Adipose tissue (tissue), 3 donors: ENCODE data around the gene NDUFS1. TPM values are rescaled to one million over a fixed set of nuclear protein-coding genes. Genes with fewer than 3 reads are reported as not detected.
"Not testable (repeated sequence)": the region's sequence is repeated elsewhere in the genome, so short reads cannot be mapped to it uniquely, and the experiment has no call there.

ENCODE experiments used
- H3K27ac ChIP-seq: one replicate; pipeline ENCODE4 v1.5.1; 2013; ENCODE audit warnings: low read depth, low read length
- WGBS, 3 donors: extraction: QIAGEN DNeasy Blood & Tissue Kit; methylation state at CpG; one replicate each; pipeline ENCODE4 v1.1.7; 2013; 5-methylcytosine and 5-hydroxymethylcytosine counted together
- polyA plus RNA-seq, 3 donors: library from polyadenylated mRNA; stranded (reverse); fragments of 200-250 nt; gene quantifications; one replicate each; pipeline ENCODE4 v1.2.3, GENCODE V29; 2013
- donor health status: healthy with polysubstance abuse.
- donor health status: Bipolar disorder and iron deficiency.
- donor health status: healthy.

NDUFS1 gene
- polyA plus RNA-seq, 3 donors, result 19.8 to 75.9 (median 23.3) TPM

- 92 to 99% (median 96%) methylated on average over 4 of the region's 4 CpGs for WGBS, 3 donors
- not testable (repeated sequence) for H3K27ac ChIP-seq
Measured at GRCh38 chr2:206168230-206168629, 9.0 kb upstream of the NDUFS1 start.

GRCh38 chr2:206164261-206164862 is 5.1 kb upstream of the NDUFS1 start:
- WGBS, 3 donors, result 66 to 73% (median 68%) methylated on average over 2 of the region's 2 CpGs
- no peak overlapping the region for H3K27ac ChIP-seq

- 85 to 86% (median 85%) methylated on average over 3 of the region's 3 CpGs for WGBS, 3 donors
- H3K27ac ChIP-seq, result no peak overlapping the region
Measured at GRCh38 chr2:206163251-206163880, 4.1 kb upstream of the NDUFS1 start.

- 79 to 85% (median 81%) methylated on average over 4 of the region's 4 CpGs for whole genome bisulfite sequencing, 3 donors
- H3K27ac ChIP-seq, result not testable (repeated sequence)
Measured at GRCh38 chr2:206162401-206162800, 3.2 kb upstream of the NDUFS1 start.

GRCh38 chr2:206160807-206161179 is 1.5 kb upstream of the NDUFS1 start:
- H3K27ac ChIP-seq, result no peak overlapping the region
- WGBS, 3 donors, result 28 to 64% (median 59%) methylated on average over 2 of the region's 2 CpGs

GRCh38 chr2:206160125-206160806 is 1.0 kb upstream of the NDUFS1 start:
- no peak overlapping the region for H3K27ac ChIP-seq
- WGBS, 3 donors, result 2 to 6% (median 5%) methylated on average over 28 to 30 of the region's 30 CpGs

- H3K27ac ChIP-seq, result no peak overlapping the region
- WGBS, 3 donors, result 0 to 1% (median 1%) methylated on average over 33 of the region's 33 CpGs
Measured at GRCh38 chr2:206158563-206159345, 490 bp downstream of the NDUFS1 start.

- 84 to 92% (median 89%) methylated on average over 11 of the region's 11 CpGs for WGBS, 3 donors
- H3K27ac ChIP-seq, result not testable (repeated sequence)
Measured at GRCh38 chr2:206157014-206157413, 2.2 kb downstream of the NDUFS1 start.

- no peak overlapping the region for H3K27ac ChIP-seq
- 73 to 85% (median 82%) methylated on average over 3 of the region's 3 CpGs for WGBS, 3 donors
Measured at GRCh38 chr2:206154197-206154596, 5.0 kb downstream of the NDUFS1 start.

- H3K27ac ChIP-seq, result no peak overlapping the region
- 78 to 85% (median 82%) methylated on average over 4 of the region's 4 CpGs for WGBS, 3 donors
Measured at GRCh38 chr2:206150631-206151030, 8.6 kb downstream of the NDUFS1 start.

- WGBS, 3 donors, result 93 to 100% (median 97%) methylated on average over 1 of the region's 1 CpG
Measured at GRCh38 chr2:206150168-206150567, 9.1 kb downstream of the NDUFS1 start.

GRCh38 chr2:206149330-206149729 is 9.9 kb downstream of the NDUFS1 start:
- H3K27ac ChIP-seq, result no peak overlapping the region
- WGBS, 3 donors, result 70 to 95% (median 84%) methylated on average over 1 of the region's 1 CpG

More at GRCh38 chr2:206150168-206150567, 9.1 kb downstream of the NDUFS1 start:
- no peak overlapping the region for H3K27ac ChIP-seq

- 75 to 88% (median 80%) methylated on average over 5 of the region's 5 CpGs for WGBS, 3 donors
Measured at GRCh38 chr2:206145665-206146064, 13.6 kb downstream of the NDUFS1 start.

GRCh38 chr2:206144383-206144782 is 14.9 kb downstream of the NDUFS1 start:
- 96 to 100% (median 97%) methylated on average over 2 of the region's 2 CpGs for WGBS, 3 donors

More at GRCh38 chr2:206145665-206146064, 13.6 kb downstream of the NDUFS1 start:
- H3K27ac ChIP-seq, result no peak overlapping the region

GRCh38 chr2:206143451-206143850 is 15.8 kb downstream of the NDUFS1 start:
- WGBS, 3 donors, result 94% methylated on average over 4 of the region's 4 CpGs
- no peak overlapping the region for H3K27ac ChIP-seq

More at GRCh38 chr2:206144383-206144782, 14.9 kb downstream of the NDUFS1 start:
- H3K27ac ChIP-seq, result no peak overlapping the region

GRCh38 chr2:206127656-206128055 is 31.6 kb downstream of the NDUFS1 start:
- H3K27ac ChIP-seq, result no peak overlapping the region

GRCh38 chr2:206125901-206126300 is 33.3 kb downstream of the NDUFS1 start:
- no peak overlapping the region for H3K27ac ChIP-seq

- 96 to 100% (median 98%) methylated on average over 3 of the region's 3 CpGs for WGBS, 3 donors
- not testable (repeated sequence) for H3K27ac ChIP-seq
Measured at GRCh38 chr2:206122569-206122968, 36.7 kb downstream of the NDUFS1 start.

- no peak overlapping the region for H3K27ac ChIP-seq
- WGBS, 3 donors, result 93 to 97% (median 96%) methylated on average over 21 of the region's 21 CpGs
Measured at GRCh38 chr2:206116278-206116677, 43.0 kb downstream of the NDUFS1 start.
